Activated T-helper 1 cell treated with anti-CD3 and anti-CD28 coated beads, Interleukin-2, amount 50 U/mL, for 16 hours (primary cell): ENCODE results near the gene MDM2.
"Not testable (repeated sequence)": the region's sequence is repeated elsewhere in the genome, so short reads cannot be mapped to it uniquely, and the experiment has no call there.

Experiments
- DNase-seq, 2 donors: peaks; one replicate each; pipeline ENCODE4 v3.0.0-alpha.2; 2020; ENCODE audit warnings: low read depth in 1 of 2, low spot score in 1 of 2

The MDM2 gene

DNA sequence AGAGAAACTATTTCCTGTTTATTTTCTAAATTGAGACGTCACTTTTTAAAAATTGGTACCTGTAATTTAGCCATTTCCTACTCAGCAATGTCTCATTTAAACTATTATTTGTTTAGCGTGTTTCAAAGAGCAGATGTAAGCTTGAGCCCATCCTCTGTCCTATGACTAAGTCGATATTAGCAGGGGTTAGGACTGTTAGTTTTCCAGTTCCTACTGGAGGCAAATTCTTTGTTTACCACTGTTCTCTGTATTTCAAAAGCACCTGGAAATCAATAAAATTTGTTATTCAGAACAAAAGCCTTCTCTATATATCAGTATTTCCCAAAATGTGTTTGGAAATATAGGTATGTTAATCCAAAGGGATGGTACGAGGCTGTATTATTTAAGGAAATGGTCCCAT lies 42.4 kb downstream of the MDM2 start:
- no peak for DNase-seq

- no peak for DNase-seq
Measured at GRCh38 chr12:68851592-68852306, 43.8 kb downstream of the MDM2 start.

DNA sequence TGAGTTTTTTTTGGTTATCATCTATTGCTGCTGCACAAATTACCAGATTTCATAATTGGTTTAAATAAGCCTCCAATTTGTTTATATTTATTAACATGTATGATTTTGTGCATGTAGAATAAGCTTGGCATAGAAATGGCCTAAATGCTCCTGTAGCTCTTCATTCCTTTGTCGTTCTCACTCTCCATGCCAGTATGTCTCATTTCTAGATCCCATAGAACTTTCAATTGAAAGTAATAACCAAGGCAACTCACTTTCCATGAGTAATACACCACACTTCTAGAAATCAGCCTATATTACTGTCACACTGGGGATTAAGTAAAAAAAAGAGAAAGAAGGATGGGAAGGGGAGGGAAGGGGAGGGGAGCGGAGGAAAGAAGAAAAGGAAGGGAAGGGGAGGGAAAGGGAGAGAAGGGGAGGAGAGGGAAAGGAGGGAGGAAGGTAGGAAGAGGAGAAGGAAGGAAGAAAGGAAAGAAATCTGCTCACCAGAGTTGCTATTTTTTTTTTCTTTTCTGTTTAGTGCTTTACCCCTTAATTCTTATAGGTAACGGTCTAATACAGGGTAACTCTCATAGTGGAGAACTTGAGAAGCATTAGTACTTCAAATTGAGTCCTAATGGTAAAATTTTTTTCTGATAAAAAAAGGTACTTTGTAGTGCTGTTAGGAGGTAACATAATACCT lies 45.6 kb downstream of the MDM2 start:
- DNase-seq, result no peak

- DNase-seq, result no peak
Measured at GRCh38 chr12:68854078-68854468, 46.1 kb downstream of the MDM2 start.

- no peak for DNase-seq
Measured at GRCh38 chr12:68854554-68854953, 46.6 kb downstream of the MDM2 start.

- no peak for DNase-seq
Measured at GRCh38 chr12:68855111-68855510, 47.1 kb downstream of the MDM2 start.

- no peak for DNase-seq
Measured at GRCh38 chr12:68855771-68856170, 47.8 kb downstream of the MDM2 start.

DNA sequence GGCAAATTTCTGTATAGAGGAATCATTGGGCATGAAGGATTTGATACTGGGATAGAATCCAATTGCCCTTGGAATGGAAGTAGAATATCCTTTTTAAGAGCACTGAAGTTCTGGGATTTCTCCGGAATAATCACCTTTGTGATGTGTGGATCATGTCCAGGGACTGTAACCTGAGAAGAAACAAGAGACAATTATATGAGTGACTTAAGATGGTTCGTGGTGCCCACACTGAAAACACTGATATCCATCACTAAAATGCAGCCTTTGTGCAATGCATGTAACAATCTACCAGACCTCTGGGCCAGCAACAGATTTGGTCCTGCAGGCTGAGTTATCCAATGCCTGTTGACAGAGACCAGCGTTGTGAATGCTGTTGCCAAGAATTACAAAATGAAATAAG lies 48.5 kb downstream of the MDM2 start:
- DNase-seq, result no peak

DNA sequence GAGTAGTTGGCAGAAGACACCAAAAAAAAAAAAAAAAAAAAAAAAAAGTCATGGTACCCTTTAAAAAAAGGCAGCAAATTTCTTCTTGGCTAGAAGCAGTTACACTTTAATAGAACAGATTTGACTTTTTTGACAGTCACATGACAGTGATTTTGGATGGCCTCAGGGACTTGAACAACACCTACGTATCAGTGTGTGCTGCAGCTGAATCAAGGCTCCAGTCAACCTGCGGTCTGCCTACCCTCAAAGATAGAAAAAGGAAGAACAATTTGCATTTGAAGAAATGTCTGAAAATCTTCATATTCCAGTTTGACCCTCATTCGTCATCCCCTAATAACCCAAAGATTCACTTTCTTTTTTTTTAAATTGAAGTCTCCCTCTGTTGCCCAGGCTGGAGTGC lies 53.9 kb downstream of the MDM2 start:
- DNase-seq, result no peak

DNA sequence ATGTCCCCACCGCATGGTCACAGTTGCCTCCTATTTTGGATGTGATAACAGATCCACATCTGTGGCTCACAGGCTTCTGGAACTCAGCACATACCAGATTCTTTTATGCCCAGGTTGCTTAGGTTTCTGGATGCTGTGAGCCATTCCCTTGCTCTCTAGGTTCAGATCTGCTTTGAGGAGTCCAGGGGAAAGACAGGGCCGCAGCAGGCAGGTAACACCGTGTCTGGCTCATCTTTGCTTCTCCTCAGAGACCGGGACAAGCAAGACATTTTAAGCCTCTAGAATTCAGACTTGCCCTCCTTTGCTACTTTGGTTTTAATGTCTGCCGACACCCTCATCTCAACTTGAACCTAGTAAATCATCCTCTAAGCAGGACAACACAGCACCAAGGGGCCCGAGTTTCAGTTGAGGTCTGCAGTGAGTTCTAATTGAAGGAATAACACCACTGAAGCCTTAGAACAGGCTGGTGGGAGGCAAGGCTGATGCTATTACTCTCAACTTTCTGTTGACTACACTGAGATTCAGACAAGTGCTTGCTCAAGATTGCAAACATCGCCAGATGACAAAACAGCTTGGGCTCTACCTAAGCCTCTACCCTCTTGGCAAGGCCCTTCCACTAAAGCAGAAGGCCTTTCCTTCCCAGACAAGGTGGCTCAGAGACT lies 55.3 kb downstream of the MDM2 start:
- no peak for DNase-seq

DNA sequence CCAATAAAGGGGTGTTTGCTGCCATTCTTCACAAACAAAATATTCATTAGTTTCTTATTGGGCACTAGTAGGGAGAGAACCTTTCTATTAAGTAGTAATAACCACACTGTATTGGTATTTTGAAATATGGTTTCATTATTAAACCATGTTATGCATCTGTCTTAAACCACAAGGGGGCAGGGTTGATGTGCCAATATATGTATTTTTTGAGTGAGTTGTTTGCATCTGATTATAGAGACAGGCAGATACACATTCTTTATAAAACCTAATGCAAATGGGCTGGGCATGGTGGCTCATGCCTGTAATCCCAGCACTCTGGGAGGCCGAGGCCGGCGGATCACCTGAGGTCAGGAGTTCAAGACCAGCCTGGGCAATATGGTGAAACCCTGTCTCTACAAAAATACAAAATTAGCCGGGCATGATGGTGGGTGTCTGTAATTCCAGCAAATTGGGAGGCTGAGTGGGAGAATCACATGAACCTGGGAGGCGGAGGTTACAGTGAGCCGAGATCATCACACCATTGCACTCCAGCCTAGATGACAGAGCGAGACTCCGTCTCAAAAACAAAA lies 56.0 kb downstream of the MDM2 start:
- DNase-seq, result not testable (repeated sequence)

DNA sequence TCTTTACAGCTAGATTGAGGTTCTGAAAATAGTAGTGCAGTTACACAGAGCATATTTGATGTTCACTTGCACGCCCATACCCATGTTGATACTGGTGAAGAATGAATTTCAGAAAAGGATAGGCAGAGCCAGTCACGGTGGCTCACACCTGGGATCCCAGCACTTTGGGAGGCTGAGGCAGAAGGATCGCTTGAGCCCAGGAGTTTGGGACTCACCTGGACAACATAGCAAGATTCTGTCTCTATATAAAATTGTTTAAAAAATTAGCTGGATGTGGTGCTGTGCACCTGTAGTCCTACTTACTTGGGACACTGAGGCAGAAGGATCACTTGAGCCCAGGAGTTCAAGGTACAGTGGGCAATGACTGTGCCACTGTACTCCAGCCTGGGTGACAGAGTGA lies 56.6 kb downstream of the MDM2 start:
- DNase-seq, result no peak

DNA sequence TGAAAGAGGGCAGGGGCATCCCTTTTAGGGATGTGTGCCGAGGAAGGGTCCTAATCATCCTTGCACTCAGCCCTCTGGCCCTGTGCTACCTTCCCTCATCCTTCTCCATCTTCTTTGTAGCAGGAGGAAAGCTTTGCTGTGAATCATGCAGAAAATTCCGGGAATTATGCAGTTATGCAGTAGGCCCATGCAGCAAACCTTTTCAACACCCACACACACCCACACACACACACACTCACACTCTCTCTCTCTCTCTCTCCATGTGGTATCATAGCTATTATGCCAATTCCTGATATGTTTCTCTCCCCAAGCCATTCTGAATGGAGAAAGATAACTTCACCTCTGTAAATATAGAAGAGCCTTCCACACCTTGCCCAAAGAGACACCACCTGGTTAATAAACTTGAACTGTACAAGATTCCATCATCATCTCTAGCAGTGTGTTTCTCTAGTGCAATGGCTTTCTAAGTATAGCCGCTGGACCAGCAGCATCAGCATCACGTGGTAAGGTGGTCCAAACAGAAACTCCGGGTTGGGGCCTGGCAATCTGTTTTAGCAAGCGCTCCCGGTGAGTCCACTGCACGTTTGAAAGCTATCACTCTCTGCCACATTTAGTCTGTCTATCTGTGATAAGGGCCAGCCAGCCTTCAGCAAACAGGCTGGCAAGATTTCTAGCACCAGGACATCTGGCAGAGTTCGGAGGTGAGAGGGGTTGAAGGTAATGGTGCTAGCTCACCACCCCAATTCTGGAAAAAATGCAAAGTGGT lies 57.6 kb downstream of the MDM2 start:
- DNase-seq, result no peak

GRCh38 chr12:68866950-68867349 lies 59.0 kb downstream of the MDM2 start:
- no peak for DNase-seq

DNA sequence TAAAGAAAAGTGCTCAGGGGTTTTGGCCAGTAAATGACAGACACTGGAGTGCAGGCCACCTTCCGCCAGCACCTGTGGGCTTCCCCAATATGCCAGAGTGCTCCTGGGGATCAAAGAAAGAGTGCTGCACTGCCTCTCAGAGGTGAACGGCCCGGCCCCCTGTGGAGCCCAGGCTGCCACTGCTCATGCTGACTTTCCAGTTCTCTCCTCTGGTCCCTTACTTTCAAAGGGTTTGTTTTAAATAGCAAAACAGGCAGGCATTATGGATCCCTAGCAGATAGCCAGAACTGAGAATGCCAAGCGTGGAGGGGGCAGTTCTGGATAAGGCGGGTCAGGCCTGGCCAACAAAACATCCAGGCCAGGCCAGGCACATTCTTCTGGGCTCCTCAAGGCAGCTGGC lies 59.6 kb downstream of the MDM2 start:
- DNase-seq, result no peak

GRCh38 chr12:68868043-68868790 lies 60.2 kb downstream of the MDM2 start:
- DNase-seq, result no peak

- no peak for DNase-seq
Measured at GRCh38 chr12:68870011-68870410, 62.0 kb downstream of the MDM2 start.

- no peak for DNase-seq
Measured at GRCh38 chr12:68870443-68870842, 62.5 kb downstream of the MDM2 start.

- no peak for DNase-seq
Measured at GRCh38 chr12:68871396-68871795, 63.4 kb downstream of the MDM2 start.

- no peak for DNase-seq
Measured at GRCh38 chr12:68871921-68872320, 63.9 kb downstream of the MDM2 start.

DNA sequence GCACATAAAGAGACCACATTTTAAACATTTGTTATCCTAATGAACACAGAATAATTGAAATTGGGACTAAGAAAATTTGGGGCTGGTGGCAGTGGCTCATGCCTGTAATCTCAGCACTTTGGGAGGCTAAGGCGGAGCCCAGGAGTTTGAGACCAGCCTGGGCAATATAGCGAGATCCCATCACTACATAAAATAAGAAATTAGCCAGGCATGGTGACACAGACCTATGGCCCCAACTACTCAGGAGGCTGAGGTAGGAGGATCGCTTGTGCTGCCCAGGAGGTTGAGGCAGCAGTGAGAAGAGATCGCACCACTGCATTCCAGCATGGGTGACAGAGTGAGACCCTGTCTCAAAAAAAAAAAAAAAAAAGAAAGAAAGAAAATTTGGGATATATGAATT lies 65.3 kb downstream of the MDM2 start:
- no peak for DNase-seq
